Neural cell (in vitro differentiated cells): ENCODE measurements around the gene P2RX3. TPM values are rescaled to one million over a fixed set of nuclear protein-coding genes. Genes with fewer than 3 reads are reported as not detected.

ENCODE experiments used
- H2AFZ ChIP-seq: fragments of 200-600, 300-800 bp; sonication (generic), shearing (Covaris generic); 2 replicates; pipeline ENCODE4 v1.6.0; 2014; ENCODE audit warnings: low read depth, mild to moderate bottlenecking, antibody characterized with exemption, low read length, moderate library complexity
- H3F3A ChIP-seq: fragments of 200-600 bp; shearing (Covaris generic); 2 replicates; pipeline ENCODE4 v1.6.1; 2016; ENCODE audit warnings: mild to moderate bottlenecking, moderate library complexity, mixed read lengths, antibody characterized with exemption, low read length; ENCODE audit not compliant: insufficient read depth, poor library complexity, severe bottlenecking
- H3K27ac ChIP-seq: fragments of 200-600, 300-800 bp; sonication (generic), shearing (Covaris generic); 2 replicates; pipeline ENCODE4 v1.5.1; 2014; ENCODE audit warnings: mild to moderate bottlenecking, low read length, moderate library complexity
- H3K27me3 ChIP-seq: fragments of 300-800, 200-600 bp; sonication (generic), shearing (Covaris generic); 2 replicates; pipeline ENCODE4 v1.6.0; 2014; ENCODE audit warnings: mild to moderate bottlenecking, low read depth, low read length, moderate library complexity; ENCODE audit not compliant: insufficient read depth
- H3K36me3 ChIP-seq: fragments of 300-800, 200-600 bp; sonication (generic), shearing (Covaris generic); 2 replicates; pipeline ENCODE4 v1.5.1; 2014; ENCODE audit warnings: mild to moderate bottlenecking, antibody characterized with exemption, low read length, moderate library complexity; ENCODE audit not compliant: insufficient read depth
- H3K4me2 ChIP-seq: fragments of 300-800, 200-600 bp; sonication (generic), shearing (Covaris generic); 2 replicates; pipeline ENCODE4 v1.6.0; 2014; ENCODE audit warnings: mild to moderate bottlenecking, low read length
- H3K4me3 ChIP-seq: fragments of 300-800, 200-600 bp; sonication (generic), shearing (Covaris generic); 2 replicates; pipeline ENCODE4 v1.5.1; 2014; ENCODE audit warnings: mild to moderate bottlenecking, low read length, moderate library complexity
- H3K79me2 ChIP-seq: fragments of 200-600 bp; shearing (Covaris generic); replicated peaks from 2 replicates; pipeline ENCODE4 v1.6.0; 2014; ENCODE audit warnings: mild to moderate bottlenecking, low read length, moderate library complexity; ENCODE audit not compliant: insufficient read depth
- H3K9ac ChIP-seq: fragments of 300-800, 200-600 bp; sonication (generic), shearing (Covaris generic); 2 replicates; pipeline ENCODE4 v1.6.1; 2016; ENCODE audit warnings: mild to moderate bottlenecking, low read length, mixed read lengths
- H3K9me2 ChIP-seq: fragments of 200-600 bp; shearing (Covaris generic); 2 replicates; pipeline ENCODE4 v1.6.1; 2016; ENCODE audit warnings: mild to moderate bottlenecking, low read length, mixed read lengths; ENCODE audit not compliant: insufficient read depth
- H3K9me3 ChIP-seq: fragments of 200-600, 300-800 bp; sonication (generic), shearing (Covaris generic); 2 replicates; pipeline ENCODE4 v1.6.1; 2016; ENCODE audit warnings: mild to moderate bottlenecking, mixed run types, low read length, moderate library complexity, mixed read lengths
- H4K20me1 ChIP-seq: fragments of 200-600 bp; shearing (Covaris generic); 2 replicates; pipeline ENCODE4 v1.6.1; 2016; ENCODE audit warnings: mild to moderate bottlenecking, mixed run types; ENCODE audit not compliant: insufficient read depth
- EP300 ChIP-seq: fragments of 450-650 bp; conservative IDR thresholded peaks from 2 replicates; pipeline ENCODE4 v1.6.1; 2014; ENCODE audit warnings: antibody characterized with exemption, mild to moderate bottlenecking, moderate library complexity; ENCODE audit not compliant: poor library complexity, severe bottlenecking
- EZH2 ChIP-seq: fragments of 200-600, 300-800 bp; shearing (Covaris generic), sonication (generic); IDR thresholded peaks from 2 replicates; pipeline ENCODE4 v1.6.1; 2014; ENCODE audit warnings: antibody characterized with exemption, low read length, borderline replicate concordance, mild to moderate bottlenecking; ENCODE audit not compliant: insufficient read depth, poor library complexity, severe bottlenecking
- MXI1 ChIP-seq: fragments of 450-650 bp; conservative IDR thresholded peaks from 2 replicates; pipeline ENCODE4 v1.6.1; 2014; ENCODE audit warnings: antibody characterized with exemption, mild to moderate bottlenecking; ENCODE audit not compliant: poor library complexity, severe bottlenecking
- POLR2AphosphoS5 ChIP-seq: IDR thresholded peaks from 2 replicates; pipeline ENCODE4 v1.6.1; 2012
- RAD21 ChIP-seq: fragments of 450-650 bp; conservative IDR thresholded peaks from 2 replicates; pipeline ENCODE4 v1.6.1; 2014; ENCODE audit warnings: antibody characterized with exemption, mild to moderate bottlenecking, moderate library complexity
- REST ChIP-seq: IDR thresholded peaks from 2 replicates; pipeline ENCODE4 v1.6.1; 2012; ENCODE audit warnings: borderline replicate concordance
- SMC3 ChIP-seq: fragments of 450-650 bp; conservative IDR thresholded peaks from 2 replicates; pipeline ENCODE4 v1.6.1; 2014; ENCODE audit warnings: antibody characterized with exemption, mild to moderate bottlenecking, moderate library complexity; ENCODE audit not compliant: poor library complexity
- TAF1 ChIP-seq: IDR thresholded peaks from 2 replicates; pipeline ENCODE4 v1.6.1; 2012; ENCODE audit warnings: low read depth
- polyA plus RNA-seq: library from polyadenylated mRNA; depleted of rRNA; stranded (reverse); fragments of >200 nt; gene quantifications from 2 replicates; pipeline ENCODE4 v1.2.3, GENCODE V29; 2014
- TF ChIP-seq, protein P1 (sequence below): fragments of 450-650 bp; IDR thresholded peaks from 2 replicates; pipeline ENCODE4 v1.5.1; 2014; ENCODE audit warnings: antibody characterized with exemption, mild to moderate bottlenecking, moderate library complexity; ENCODE audit not compliant: poor library complexity, severe bottlenecking

The P2RX3 gene
- polyA plus RNA-seq, 1 donor from 2014 or later, result not detected

GRCh38 chr11:57361926-57362325 is 23.8 kb downstream of the P2RX3 start:
- Histone ChIP-seq H3F3A (no peaks in the 10 kb centered on the region), H3K27ac (no peak overlapping the region), H3K9me3 (no peaks in the 10 kb centered on the region), H3K4me2 (no peak overlapping the region), H3K79me2 (no peaks in the 10 kb centered on the region), H3K9me2 (no peaks in the 10 kb centered on the region), H4K20me1 (no peaks in the 10 kb centered on the region), H2AFZ (no peak overlapping the region), H3K9ac (no peak overlapping the region), H3K4me3 (no peak overlapping the region), H3K36me3 (no peaks in the 10 kb centered on the region), H3K27me3 (no peaks in the 10 kb centered on the region)
- TF ChIP-seq POLR2AphosphoS5 (no peak), SMC3 (no peak), EZH2 (no peak), MXI1 (no peak), RAD21 (no peak), TAF1 (no peak), REST (no peak), EP300 (no peak)
- TF ChIP-seq, protein P1, sequence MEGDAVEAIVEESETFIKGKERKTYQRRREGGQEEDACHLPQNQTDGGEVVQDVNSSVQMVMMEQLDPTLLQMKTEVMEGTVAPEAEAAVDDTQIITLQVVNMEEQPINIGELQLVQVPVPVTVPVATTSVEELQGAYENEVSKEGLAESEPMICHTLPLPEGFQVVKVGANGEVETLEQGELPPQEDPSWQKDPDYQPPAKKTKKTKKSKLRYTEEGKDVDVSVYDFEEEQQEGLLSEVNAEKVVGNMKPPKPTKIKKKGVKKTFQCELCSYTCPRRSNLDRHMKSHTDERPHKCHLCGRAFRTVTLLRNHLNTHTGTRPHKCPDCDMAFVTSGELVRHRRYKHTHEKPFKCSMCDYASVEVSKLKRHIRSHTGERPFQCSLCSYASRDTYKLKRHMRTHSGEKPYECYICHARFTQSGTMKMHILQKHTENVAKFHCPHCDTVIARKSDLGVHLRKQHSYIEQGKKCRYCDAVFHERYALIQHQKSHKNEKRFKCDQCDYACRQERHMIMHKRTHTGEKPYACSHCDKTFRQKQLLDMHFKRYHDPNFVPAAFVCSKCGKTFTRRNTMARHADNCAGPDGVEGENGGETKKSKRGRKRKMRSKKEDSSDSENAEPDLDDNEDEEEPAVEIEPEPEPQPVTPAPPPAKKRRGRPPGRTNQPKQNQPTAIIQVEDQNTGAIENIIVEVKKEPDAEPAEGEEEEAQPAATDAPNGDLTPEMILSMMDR, result no peak

- Histone ChIP-seq H4K20me1 (no peaks in the 10 kb centered on the region), H3K4me3 (no peak overlapping the region), H3K79me2 (no peaks in the 10 kb centered on the region), H3F3A (no peaks in the 10 kb centered on the region), H3K9ac (no peak overlapping the region), H3K27me3 (no peaks in the 10 kb centered on the region), H3K9me2 (no peaks in the 10 kb centered on the region), H3K27ac (no peak overlapping the region), H2AFZ (no peak overlapping the region), H3K4me2 (no peak overlapping the region), H3K36me3 (no peaks in the 10 kb centered on the region), H3K9me3 (no peaks in the 10 kb centered on the region)
- TF ChIP-seq TAF1 (no peak), EZH2 (no peak), POLR2AphosphoS5 (no peak), REST (no peak)
Measured at GRCh38 chr11:57363131-57364080, 25.3 kb downstream of the P2RX3 start.
